Left lung (tissue), 10 donors: ENCODE measurements around the gene C17orf67. TPM values are rescaled to one million over a fixed set of nuclear protein-coding genes. Genes with fewer than 3 reads are reported as not detected.

Experiments
- ATAC-seq: fragments of 200-7000 bp; cut with Tn5 transposase; one replicate; pipeline ENCODE4 v1.9.1; 2020; ENCODE audit warnings: moderate library complexity
- DNase-seq, 4 donors: peaks; one replicate each; pipeline ENCODE4 v3.0.0-alpha.2; 2013 to 2020
- H3K27ac ChIP-seq, 2 donors: fragments of 200-600 bp; sonication (generic) in 1 of 2; one replicate each; pipeline versions ENCODE4 v1.5.0 to v1.8.0; 2020 to 2021
- H3K27me3 ChIP-seq, 2 donors: fragments of 200-600 bp; sonication (generic) in 1 of 2; one replicate each; pipeline versions ENCODE4 v1.5.0 to v1.8.0; 2020 to 2021
- H3K36me3 ChIP-seq, 2 donors: fragments of 200-600 bp; sonication (generic) in 1 of 2; one replicate each; pipeline versions ENCODE4 v1.5.0 to v1.8.0; 2020 to 2021
- H3K4me1 ChIP-seq, 2 donors: fragments of 200-600 bp; one replicate each; pipeline ENCODE4 v1.8.0; 2021
- H3K4me3 ChIP-seq, 2 donors: fragments of 200-600 bp; sonication (generic) in 1 of 2; one replicate each; pipeline versions ENCODE4 v1.5.0 to v1.8.0; 2020 to 2021; ENCODE audit warnings: mild to moderate bottlenecking in 1 of 2
- H3K9me3 ChIP-seq, 2 donors: fragments of 200-600 bp; sonication (generic) in 1 of 2; one replicate each; pipeline versions ENCODE4 v1.5.0 to v1.8.0; 2020 to 2021
- intact Hi-C, 2 donors: fragments of 100-400 bp; cut with DNase I; formaldehyde crosslinking; loops; one replicate each; pipeline versions ENCODE4 v1.11.2 to v1.14.2; 2022
- polyA plus RNA-seq, 6 donors: library from polyadenylated mRNA; unstranded; fragments of 120-200 nt; gene quantifications; one replicate each; pipeline ENCODE4 v1.2.1, GENCODE V29; 2013; ENCODE audit not compliant: insufficient read length in 6 of 6
- total RNA-seq, 2 donors: library from RNA; stranded (reverse); fragmentation: NEBNext Ultra II Directional; extraction: Animal tissue kit (Norgen Biotek cat#: 25700); gene quantifications; one replicate each; pipeline ENCODE4 v1.2.1, GENCODE V29; 2021
- TF ChIP-seq, protein P1 (sequence below), 2 donors: fragments of 200-600 bp; sonication (generic) in 1 of 2; IDR thresholded peaks; one replicate each; pipeline versions ENCODE4 v1.5.0 to v1.8.0; 2021; ENCODE audit warnings: antibody characterized with exemption in 2 of 2
- donor health status: DM: no; HTN: yes; CAD: no.
- donor health status: DM: no; HTN: no; CAD: no.

C17orf67 gene
- total and polyA plus RNA-seq, 8 donors: 1.6 to 5.0 (median 3.5) TPM

- Histone ChIP-seq H3K36me3 (no peaks in the 10 kb centered on the region), H3K27me3 (no peaks in the 10 kb centered on the region), H3K9me3 (no peaks in the 10 kb centered on the region), H3K27ac (no peak overlapping the region), H3K4me3 (no peak overlapping the region), H3K4me1 (peaks cover 0 to 8% of the 10 kb centered on the region in 2 donors)
- ATAC-seq (no peak), DNase-seq (no peak)
- intact Hi-C loops: loop anchor here in 1 of 2 donors (10.0 kb wide), 1 partner anchor 136 kb away; no protein-coding TSS in a partner anchor
- TF ChIP-seq, protein P1, sequence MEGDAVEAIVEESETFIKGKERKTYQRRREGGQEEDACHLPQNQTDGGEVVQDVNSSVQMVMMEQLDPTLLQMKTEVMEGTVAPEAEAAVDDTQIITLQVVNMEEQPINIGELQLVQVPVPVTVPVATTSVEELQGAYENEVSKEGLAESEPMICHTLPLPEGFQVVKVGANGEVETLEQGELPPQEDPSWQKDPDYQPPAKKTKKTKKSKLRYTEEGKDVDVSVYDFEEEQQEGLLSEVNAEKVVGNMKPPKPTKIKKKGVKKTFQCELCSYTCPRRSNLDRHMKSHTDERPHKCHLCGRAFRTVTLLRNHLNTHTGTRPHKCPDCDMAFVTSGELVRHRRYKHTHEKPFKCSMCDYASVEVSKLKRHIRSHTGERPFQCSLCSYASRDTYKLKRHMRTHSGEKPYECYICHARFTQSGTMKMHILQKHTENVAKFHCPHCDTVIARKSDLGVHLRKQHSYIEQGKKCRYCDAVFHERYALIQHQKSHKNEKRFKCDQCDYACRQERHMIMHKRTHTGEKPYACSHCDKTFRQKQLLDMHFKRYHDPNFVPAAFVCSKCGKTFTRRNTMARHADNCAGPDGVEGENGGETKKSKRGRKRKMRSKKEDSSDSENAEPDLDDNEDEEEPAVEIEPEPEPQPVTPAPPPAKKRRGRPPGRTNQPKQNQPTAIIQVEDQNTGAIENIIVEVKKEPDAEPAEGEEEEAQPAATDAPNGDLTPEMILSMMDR (IDR thresholded peaks at IDR 0.05): no peak
These were observed 14.7 kb downstream of the C17orf67 start for GRCh38 chr17:56819030-56819429.

DNA sequence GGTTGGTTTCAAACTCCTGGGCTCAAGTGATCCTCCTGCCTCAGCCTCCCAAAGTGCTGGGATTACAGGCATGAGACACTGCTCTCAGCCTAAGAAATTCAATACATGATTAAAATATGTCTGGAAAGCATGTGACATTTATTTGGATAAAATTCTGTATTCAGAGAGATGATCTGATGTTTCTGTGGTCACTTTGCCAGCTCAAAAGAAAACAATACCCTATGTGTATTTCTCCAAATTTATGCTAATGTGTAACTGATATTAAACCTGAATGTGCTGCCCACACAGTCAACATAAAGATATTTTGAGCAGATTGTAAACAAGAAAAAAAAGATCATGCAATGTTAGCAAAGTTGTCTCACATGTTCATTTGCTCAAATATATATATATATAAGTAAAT lies 16.7 kb downstream of the C17orf67 start:
- ATAC-seq (no peak), DNase-seq (no peak)
- Histone ChIP-seq H3K27me3 (no peaks in the 10 kb centered on the region), H3K4me3 (no peak overlapping the region), H3K27ac (no peak overlapping the region), H3K9me3 (no peaks in the 10 kb centered on the region), H3K4me1 (peaks cover 0 to 8% of the 10 kb centered on the region in 2 donors), H3K36me3 (no peaks in the 10 kb centered on the region)
- TF ChIP-seq, protein P1 (IDR thresholded peaks at IDR 0.05): no peak
- intact Hi-C loops: loop anchor here in 1 of 2 donors (10.0 kb wide), 1 partner anchor 138 kb away; no protein-coding TSS in a partner anchor

- DNase-seq (no peak), ATAC-seq (no peak)
- Histone ChIP-seq H3K4me3 (no peak overlapping the region), H3K36me3 (no peaks in the 10 kb centered on the region), H3K4me1 (peaks cover 0 to 8% of the 10 kb centered on the region in 2 donors), H3K27ac (no peak overlapping the region), H3K27me3 (no peaks in the 10 kb centered on the region), H3K9me3 (no peaks in the 10 kb centered on the region)
- intact Hi-C loops: loop anchor here in 1 of 2 donors (10.0 kb wide), 1 partner anchor 139 kb away; no protein-coding TSS in a partner anchor
- TF ChIP-seq, protein P1 (IDR thresholded peaks at IDR 0.05): no peak
These were observed 18.0 kb downstream of the C17orf67 start for GRCh38 chr17:56815711-56816110.

DNA sequence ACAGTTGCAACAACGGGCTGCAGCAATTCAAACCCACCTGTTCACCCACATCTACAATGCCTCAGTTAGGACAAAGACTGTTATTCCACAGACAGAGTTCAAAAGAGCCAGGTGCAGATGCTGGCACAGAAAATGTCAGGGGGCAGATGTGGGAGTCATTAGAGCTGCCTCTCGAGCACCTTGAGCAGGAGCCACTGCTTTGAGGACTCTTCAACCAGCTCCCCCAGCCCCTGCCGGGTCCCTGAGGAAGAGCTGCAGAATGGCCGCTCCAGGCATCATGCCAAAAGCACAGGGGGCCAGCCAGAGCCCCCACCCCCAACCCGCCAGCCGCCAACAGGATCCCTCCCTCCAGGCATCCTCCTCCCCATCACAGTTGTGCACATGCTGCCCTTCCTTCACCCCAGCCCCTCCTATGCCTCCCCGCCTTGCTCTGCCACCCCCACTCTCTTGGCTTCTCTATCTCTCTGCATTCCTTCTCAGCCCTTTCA lies 20.8 kb downstream of the C17orf67 start:
- Histone ChIP-seq H3K9me3 (no peaks in the 10 kb centered on the region), H3K27me3 (no peaks in the 10 kb centered on the region), H3K27ac (no peak overlapping the region), H3K4me3 (no peak overlapping the region), H3K4me1 (no peaks in the 10 kb centered on the region), H3K36me3 (no peaks in the 10 kb centered on the region)
- TF ChIP-seq, protein P1 (IDR thresholded peaks at IDR 0.05): no peak
- intact Hi-C loops: loop anchor here in 1 of 2 donors (10.0 kb wide), 1 partner anchor 142 kb away; no protein-coding TSS in a partner anchor
- ATAC-seq (no peak), DNase-seq (no peak)

- Histone ChIP-seq H3K4me1 (no peaks in the 10 kb centered on the region), H3K27ac (no peak overlapping the region), H3K9me3 (no peaks in the 10 kb centered on the region), H3K27me3 (no peaks in the 10 kb centered on the region), H3K36me3 (no peaks in the 10 kb centered on the region), H3K4me3 (no peak overlapping the region)
- intact Hi-C loops: loop anchor here in 1 of 2 donors (10.0 kb wide), 1 partner anchor 144 kb away; no protein-coding TSS in a partner anchor
- ATAC-seq (no peak), DNase-seq (no peak)
- TF ChIP-seq, protein P1 (IDR thresholded peaks at IDR 0.05): no peak
These were observed 22.6 kb downstream of the C17orf67 start for GRCh38 chr17:56810891-56811775.
